Measurements from ENCODE around the gene UGT1A6. TPM values are rescaled to one million over a fixed set of nuclear protein-coding genes. Genes with fewer than 3 reads are reported as not detected.
"Not testable (repeated sequence)": the region's sequence is repeated elsewhere in the genome, so short reads cannot be mapped to it uniquely, and the experiment has no call there.

UGT1A6 gene
- polyA plus RNA-seq, 3 donors from 2014 or later: not detected

- no peak for DNase-seq
- no peak overlapping the region for H3K4me3 Mint-ChIP-seq
- H3K9me3 Mint-ChIP-seq: no peaks in the 10 kb centered on the region
- no peaks in the 10 kb centered on the region for H3K4me1 Mint-ChIP-seq
- H3K36me3 Mint-ChIP-seq: peaks cover 0 to 1% (median 0%) of the 10 kb centered on the region in 3 donors
- peaks cover 1 to 12% (median 1%) of the 10 kb centered on the region in 3 donors for H3K27me3 Mint-ChIP-seq (ENCODE audit: low read depth in 3 of 3)
- no peak overlapping the region for H3K27ac Mint-ChIP-seq
Observed at GRCh38 chr2:233691443-233692433, 952 bp upstream of the UGT1A6 start.

GRCh38 chr2:233693963-233694362 lies 1.3 kb downstream of the UGT1A6 start:
- Mint-ChIP-seq H3K9me3 (no peaks in the 10 kb centered on the region), H3K27ac (no peak overlapping the region), H3K4me3 (no peak overlapping the region), H3K27me3 (ENCODE audit: low read depth in 3 of 3) (peaks cover 1 to 14% (median 1%) of the 10 kb centered on the region in 3 donors), H3K4me1 (no peaks in the 10 kb centered on the region), H3K36me3 (no peaks in the 10 kb centered on the region)
- no peak for DNase-seq

GRCh38 chr2:233698740-233699139 lies 6.0 kb downstream of the UGT1A6 start:
- Mint-ChIP-seq H3K36me3 (no peaks in the 10 kb centered on the region), H3K4me3 (no peak overlapping the region), H3K27me3 (ENCODE audit: low read depth in 3 of 3) (peaks cover 1 to 10% (median 5%) of the 10 kb centered on the region in 3 donors), H3K27ac (no peak overlapping the region), H3K9me3 (no peaks in the 10 kb centered on the region), H3K4me1 (no peaks in the 10 kb centered on the region)
- no peak for DNase-seq

GRCh38 chr2:233699424-233700027 lies 6.8 kb downstream of the UGT1A6 start:
- Mint-ChIP-seq H3K4me3 (no peak overlapping the region), H3K36me3 (peaks cover 0 to 3% (median 0%) of the 10 kb centered on the region in 3 donors), H3K4me1 (no peaks in the 10 kb centered on the region), H3K27ac (no peak overlapping the region), H3K27me3 (ENCODE audit: low read depth in 3 of 3) (peaks cover 1 to 12% (median 5%) of the 10 kb centered on the region in 3 donors), H3K9me3 (peaks cover 0 to 6% (median 2%) of the 10 kb centered on the region in 6 donors)
- no peak for DNase-seq

- Mint-ChIP-seq H3K27ac (no peak overlapping the region), H3K27me3 (ENCODE audit: low read depth in 3 of 3) (peaks cover 1 to 12% (median 5%) of the 10 kb centered on the region in 3 donors), H3K4me1 (no peaks in the 10 kb centered on the region), H3K4me3 (no peak overlapping the region), H3K9me3 (peaks cover 0 to 6% (median 2%) of the 10 kb centered on the region in 6 donors), H3K36me3 (peaks cover 0 to 3% (median 0%) of the 10 kb centered on the region in 3 donors)
- DNase-seq: no peak
Observed at GRCh38 chr2:233700028-233700635, 7.4 kb downstream of the UGT1A6 start.

- H3K4me1 Mint-ChIP-seq, DNase-seq, H3K27ac Mint-ChIP-seq, H3K9me3 Mint-ChIP-seq, H3K4me3 Mint-ChIP-seq, H3K36me3 Mint-ChIP-seq: not testable (repeated sequence)
- H3K27me3 Mint-ChIP-seq (ENCODE audit: low read depth in 3 of 3): peaks cover 1 to 14% (median 3%) of the 10 kb centered on the region in 3 donors
Observed at GRCh38 chr2:233700842-233701241, 8.2 kb downstream of the UGT1A6 start.

- Mint-ChIP-seq H3K4me3 (no peak overlapping the region), H3K27me3 (ENCODE audit: low read depth in 3 of 3) (peaks cover 0 to 10% (median 3%) of the 10 kb centered on the region in 3 donors), H3K36me3 (peaks cover 0 to 3% (median 0%) of the 10 kb centered on the region in 3 donors), H3K27ac (no peak overlapping the region), H3K9me3 (peaks cover 0 to 6% (median 2%) of the 10 kb centered on the region in 6 donors), H3K4me1 (no peaks in the 10 kb centered on the region)
- DNase-seq: no peak
Observed at GRCh38 chr2:233702238-233702637, 9.5 kb downstream of the UGT1A6 start.

- peaks cover 1 to 15% (median 2%) of the 10 kb centered on the region in 3 donors for H3K27me3 Mint-ChIP-seq (ENCODE audit: low read depth in 3 of 3)
- H3K4me3 Mint-ChIP-seq: no peak overlapping the region
- no peaks in the 10 kb centered on the region for H3K4me1 Mint-ChIP-seq
- peaks cover 0 to 3% (median 0%) of the 10 kb centered on the region in 3 donors for H3K36me3 Mint-ChIP-seq
- H3K27ac Mint-ChIP-seq: no peak overlapping the region
- peaks cover 0 to 6% (median 2%) of the 10 kb centered on the region in 6 donors for H3K9me3 Mint-ChIP-seq
- no peak for DNase-seq
Observed at GRCh38 chr2:233705911-233706506, 13.3 kb downstream of the UGT1A6 start.

- no peak overlapping the region for H3K4me3 Mint-ChIP-seq
- H3K4me1 Mint-ChIP-seq: no peaks in the 10 kb centered on the region
- H3K27me3 Mint-ChIP-seq (ENCODE audit: low read depth in 3 of 3): peaks cover 1 to 15% (median 2%) of the 10 kb centered on the region in 3 donors
- H3K27ac Mint-ChIP-seq: no peak overlapping the region
- H3K9me3 Mint-ChIP-seq: peaks cover 0 to 6% (median 2%) of the 10 kb centered on the region in 6 donors
- no peak for DNase-seq
- H3K36me3 Mint-ChIP-seq: peaks cover 0 to 3% (median 0%) of the 10 kb centered on the region in 3 donors
Observed at GRCh38 chr2:233706720-233707119, 14.0 kb downstream of the UGT1A6 start.

GRCh38 chr2:233707940-233708644 lies 15.4 kb downstream of the UGT1A6 start:
- Mint-ChIP-seq H3K36me3 (peaks cover 0 to 3% (median 0%) of the 10 kb centered on the region in 3 donors), H3K27ac (no peak overlapping the region), H3K4me1 (no peaks in the 10 kb centered on the region), H3K9me3 (peaks cover 0 to 6% (median 3%) of the 10 kb centered on the region in 6 donors), H3K4me3 (no peak overlapping the region), H3K27me3 (ENCODE audit: low read depth in 3 of 3) (peaks cover 0 to 15% (median 2%) of the 10 kb centered on the region in 3 donors)
- no peak for DNase-seq

- no peaks in the 10 kb centered on the region for H3K4me1 Mint-ChIP-seq
- H3K36me3 Mint-ChIP-seq: peaks cover 0 to 3% (median 0%) of the 10 kb centered on the region in 3 donors
- H3K4me3 Mint-ChIP-seq: no peak overlapping the region
- H3K9me3 Mint-ChIP-seq: peaks cover 0 to 6% (median 3%) of the 10 kb centered on the region in 6 donors
- no peak overlapping the region for H3K27ac Mint-ChIP-seq
- DNase-seq: no peak
- peaks cover 0 to 20% (median 2%) of the 10 kb centered on the region in 3 donors for H3K27me3 Mint-ChIP-seq (ENCODE audit: low read depth in 3 of 3)
Observed at GRCh38 chr2:233708942-233709341, 16.3 kb downstream of the UGT1A6 start.

- Mint-ChIP-seq H3K4me1 (no peaks in the 10 kb centered on the region), H3K4me3 (no peak overlapping the region), H3K27me3 (ENCODE audit: low read depth in 3 of 3) (peaks cover 0 to 19% (median 2%) of the 10 kb centered on the region in 3 donors), H3K36me3 (no peaks in the 10 kb centered on the region), H3K27ac (no peak overlapping the region), H3K9me3 (peaks cover 0 to 2% (median 0%) of the 10 kb centered on the region in 6 donors)
- peak; percentile 41 to 48 (median 46) for DNase-seq
Observed at GRCh38 chr2:233711312-233712008, 18.8 kb downstream of the UGT1A6 start.
